HG02852 (cell line): ENCODE results near the gene UNC5C.

ENCODE experiments used
- ATAC-seq: cut with Tn5 transposase; IDR thresholded peaks from one replicate; pipeline ENCODE4 v1.9.1; 2021; ENCODE audit warnings: mild to moderate bottlenecking, moderate library complexity; ENCODE audit not compliant: unreplicated experiment

The UNC5C gene

GRCh38 chr4:95470622-95471021, 78.2 kb downstream of the UNC5C start:
- ATAC-seq = no peak

GRCh38 chr4:95469617-95470016, 79.2 kb downstream of the UNC5C start:
- ATAC-seq = no peak

- ATAC-seq = no peak
Observed at GRCh38 chr4:95466791-95467190, 82.0 kb downstream of the UNC5C start.

GRCh38 chr4:95465010-95465409, 83.8 kb downstream of the UNC5C start:
- ATAC-seq = no peak

- no peak for ATAC-seq
Observed at GRCh38 chr4:95462921-95463320, 85.9 kb downstream of the UNC5C start.

DNA sequence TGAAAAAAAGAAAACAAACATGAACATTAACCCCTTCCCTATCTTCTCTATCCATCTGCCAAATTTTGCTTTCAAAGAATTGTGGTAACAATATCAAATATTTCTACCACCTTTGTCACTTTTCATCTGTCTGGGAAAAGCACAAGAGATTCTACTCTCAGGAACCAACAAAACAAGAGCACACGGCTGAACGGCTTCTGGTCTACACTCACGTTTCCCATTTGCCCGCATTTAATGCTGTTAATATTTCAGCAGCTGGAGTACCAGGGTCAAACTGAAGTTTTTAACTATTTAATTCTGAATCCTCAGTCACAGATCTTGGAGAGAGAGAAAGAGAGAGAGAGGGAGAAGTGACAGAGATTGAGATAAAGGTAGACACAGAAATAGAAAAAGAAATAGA, 91.4 kb downstream of the UNC5C start:
- ATAC-seq = no peak

GRCh38 chr4:95450294-95450693, 98.5 kb downstream of the UNC5C start:
- ATAC-seq = no peak

DNA sequence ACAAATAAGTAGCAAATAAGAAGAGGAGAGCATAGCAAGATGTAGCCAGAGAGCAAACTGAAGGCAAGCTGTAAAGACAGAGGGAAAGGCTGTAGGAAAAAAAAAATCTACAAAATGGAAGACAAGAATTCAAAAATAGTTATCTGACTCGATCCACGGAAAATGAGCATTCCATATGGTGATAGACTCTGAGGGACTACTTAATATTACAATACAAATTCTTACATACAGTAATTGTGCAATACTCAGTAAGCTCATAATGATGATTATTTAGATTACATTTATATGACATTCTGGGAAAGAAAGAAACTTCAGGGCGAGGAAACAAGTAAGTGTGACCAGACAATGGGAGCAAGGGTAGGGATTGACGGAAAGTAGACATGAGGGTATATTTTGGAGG, 102.6 kb downstream of the UNC5C start:
- ATAC-seq = no peak

- no peak for ATAC-seq
Observed at GRCh38 chr4:95445251-95445650, 103.5 kb downstream of the UNC5C start.

DNA sequence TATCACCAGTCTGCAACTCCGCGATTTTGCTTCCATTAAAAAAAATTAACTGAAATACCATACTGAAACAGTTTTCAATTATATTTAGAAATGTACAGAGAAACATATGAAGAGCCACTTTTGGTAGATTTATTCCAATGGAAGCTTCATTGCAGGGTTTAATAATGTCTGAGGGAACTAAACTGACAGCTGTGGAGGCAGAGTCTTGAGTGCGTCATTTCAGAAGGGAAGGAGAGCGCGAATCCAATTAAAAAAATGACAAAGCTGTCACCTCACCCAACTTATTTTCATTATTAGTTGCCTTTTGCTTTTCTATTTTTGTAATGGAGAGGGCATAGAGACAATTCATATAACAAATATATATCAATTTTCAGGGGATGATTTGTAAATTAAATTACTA, 104.0 kb downstream of the UNC5C start:
- ATAC-seq = no peak

- no peak for ATAC-seq
Observed at GRCh38 chr4:95439896-95440295, 108.9 kb downstream of the UNC5C start.

DNA sequence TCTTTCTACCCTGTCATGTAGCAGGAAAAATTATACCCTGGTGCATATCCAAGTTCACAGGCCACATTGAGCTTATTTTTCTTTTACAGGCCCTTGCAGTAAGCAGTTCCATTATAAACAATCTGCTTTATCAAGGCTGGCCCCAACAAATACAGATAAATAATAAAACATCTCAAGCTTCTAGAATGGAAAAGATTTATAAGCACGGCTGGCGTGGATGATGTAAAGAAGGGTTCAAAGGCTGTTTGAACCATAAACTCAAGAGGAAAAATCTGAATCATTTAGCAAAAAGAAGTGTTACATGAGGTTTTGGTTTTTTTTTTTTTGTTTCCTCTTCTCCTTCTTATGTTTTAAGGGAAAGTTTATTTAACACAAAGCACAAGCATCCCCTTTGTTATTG, 109.7 kb downstream of the UNC5C start:
- ATAC-seq = no peak

- ATAC-seq = no peak
Observed at GRCh38 chr4:95432466-95432865, 116.3 kb downstream of the UNC5C start.

DNA sequence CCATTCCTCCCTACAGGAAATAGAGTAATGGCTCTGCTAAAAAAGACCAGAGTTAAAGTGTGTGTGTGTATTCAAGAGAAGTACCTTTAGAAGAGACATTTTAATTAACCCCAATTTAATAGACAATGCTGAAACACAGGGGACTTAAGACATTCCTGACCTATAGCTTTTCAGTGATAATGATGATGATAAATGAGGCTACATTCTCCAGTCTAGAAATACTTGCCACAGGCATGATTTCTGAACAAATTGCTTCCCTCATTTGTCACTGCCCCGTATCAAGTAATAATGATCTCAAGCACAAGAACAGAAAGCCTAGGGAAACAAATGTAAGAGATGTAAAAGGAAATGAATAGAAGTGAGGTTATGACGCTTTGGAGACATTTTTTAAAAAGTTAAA, 117.1 kb downstream of the UNC5C start:
- no peak for ATAC-seq

DNA sequence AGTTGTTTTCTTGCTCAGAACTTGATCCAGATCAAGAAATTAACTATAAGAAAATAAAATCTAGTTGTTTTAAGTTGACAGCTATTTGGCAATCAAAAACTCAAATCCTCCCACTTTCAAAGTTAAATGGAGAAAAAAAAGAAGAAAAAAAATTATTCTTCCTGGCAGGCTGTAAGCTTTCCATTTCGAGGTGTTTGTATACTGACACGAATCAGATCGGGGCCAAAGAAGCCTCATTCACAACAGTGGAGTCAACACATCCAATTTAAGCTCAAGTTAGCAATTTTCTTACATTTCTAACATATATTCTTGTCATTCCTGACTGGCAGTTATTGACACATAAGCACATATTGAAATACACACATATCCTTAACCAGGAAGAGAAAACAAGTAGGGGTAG, 119.4 kb downstream of the UNC5C start:
- ATAC-seq = no peak

DNA sequence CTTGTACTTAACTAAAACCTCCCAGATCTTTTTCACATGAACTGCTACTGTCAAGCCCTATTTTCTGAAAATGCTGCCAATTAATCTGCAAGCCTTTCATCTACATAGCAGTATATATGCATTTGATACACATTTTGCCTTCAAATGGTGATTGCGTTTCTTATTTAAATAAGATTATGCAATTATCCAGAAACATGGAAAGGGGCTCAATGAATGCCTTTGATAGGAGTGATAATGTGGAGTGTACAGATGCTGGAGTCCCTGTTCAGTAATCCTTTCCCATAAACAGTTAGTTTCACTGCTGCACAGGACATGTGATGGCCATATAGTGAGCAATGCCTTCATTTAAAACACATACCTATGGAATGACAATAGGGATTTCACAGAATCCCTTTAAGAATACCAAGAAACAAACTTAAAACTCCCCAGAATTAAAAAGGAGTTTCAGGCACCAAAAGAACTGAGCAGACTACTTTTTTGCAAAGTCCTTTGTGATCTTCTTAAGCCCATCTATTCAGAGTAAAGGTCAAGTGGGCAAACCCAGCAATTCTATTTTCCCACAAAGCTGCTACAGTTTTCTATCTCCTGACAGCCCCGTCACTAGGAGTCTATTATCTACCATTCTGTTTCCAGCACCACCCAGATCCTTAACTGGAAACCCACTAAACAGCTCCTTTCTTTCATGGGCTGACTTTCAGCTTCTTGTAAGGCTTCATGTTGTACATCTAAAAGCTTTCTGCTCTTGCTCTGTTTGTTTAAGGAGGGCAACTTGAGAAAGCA, 120.3 kb downstream of the UNC5C start:
- ATAC-seq = no peak

DNA sequence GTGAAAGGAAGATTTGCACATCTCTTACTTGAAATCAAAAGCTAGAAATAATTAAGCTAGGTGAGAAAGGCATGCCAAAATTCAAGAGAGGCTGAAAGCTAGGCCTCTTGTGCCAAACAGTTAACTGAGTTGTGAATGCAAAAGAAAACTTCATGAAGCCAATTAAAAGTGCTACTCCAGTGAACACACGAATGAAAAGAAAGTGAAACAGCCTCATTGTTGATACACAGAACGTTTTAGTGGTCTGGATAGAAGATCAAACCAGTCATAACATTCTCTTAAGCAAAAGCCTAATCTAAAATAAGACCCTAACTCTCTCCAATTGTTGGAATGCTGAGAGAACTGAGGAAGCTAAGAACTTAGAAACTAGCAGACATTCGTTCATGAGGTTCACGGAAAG, 122.3 kb downstream of the UNC5C start:
- ATAC-seq = no peak

- no peak for ATAC-seq
Observed at GRCh38 chr4:95422436-95422835, 126.3 kb downstream of the UNC5C start.

GRCh38 chr4:95421869-95422268, 126.9 kb downstream of the UNC5C start:
- no peak for ATAC-seq

- ATAC-seq = no peak
Observed at GRCh38 chr4:95417531-95417930, 131.2 kb downstream of the UNC5C start.

- no peak for ATAC-seq
Observed at GRCh38 chr4:95415346-95415771, 133.4 kb downstream of the UNC5C start.

DNA sequence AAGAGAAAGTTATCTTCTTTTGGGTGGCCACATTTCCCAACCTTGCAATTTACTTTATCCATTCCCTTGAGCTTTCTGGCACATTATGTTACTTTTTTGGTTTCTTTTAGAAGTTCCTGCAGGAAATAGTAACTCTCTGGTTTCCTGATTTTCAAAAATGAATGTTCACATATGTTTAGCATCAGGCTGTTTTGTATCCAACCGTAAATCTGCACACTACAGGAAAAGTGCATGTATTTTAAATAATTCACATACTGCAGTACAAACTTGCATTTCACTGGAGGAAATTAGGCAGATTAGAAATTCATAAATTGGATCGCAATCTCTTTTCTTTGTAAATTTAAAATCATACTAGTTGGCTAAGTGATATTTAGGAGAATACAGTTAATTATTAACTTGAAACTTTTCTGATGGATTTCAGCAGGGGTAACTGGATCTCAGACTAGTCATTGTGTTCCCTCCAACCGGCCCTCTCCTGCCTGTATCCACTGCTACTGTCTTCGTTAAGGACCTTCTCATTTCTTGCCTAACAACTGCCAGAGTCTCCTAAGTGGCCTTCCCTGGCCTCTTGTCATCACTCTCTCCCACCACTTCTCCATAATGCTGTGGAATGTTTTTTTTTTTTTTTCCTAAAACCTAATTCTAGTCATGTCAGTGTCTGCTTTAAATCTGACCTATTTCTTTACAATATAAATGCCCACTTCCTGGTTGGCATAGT, 137.2 kb downstream of the UNC5C start:
- ATAC-seq = no peak
